Lower leg skin (tissue), 4 donors: ENCODE results near the gene NECTIN4. TPM values are rescaled to one million over a fixed set of nuclear protein-coding genes. Genes with fewer than 3 reads are reported as not detected.

Source experiments
- DNase-seq, 2 donors: peaks; one replicate each; pipeline ENCODE4 v3.0.0-alpha.2; 2019; ENCODE audit warnings: low spot score in 2 of 2
- H3K4me3 ChIP-seq: fragments of 200-600 bp; sonication (generic); 2 replicates; pipeline ENCODE4 v1.5.1; 2017; ENCODE audit warnings: mild to moderate bottlenecking, low read depth; ENCODE audit not compliant: poor library complexity, severe bottlenecking
- POLR2A ChIP-seq, 2 donors: fragments of 450-650 bp; IDR thresholded peaks; one replicate each; pipeline ENCODE4 v1.6.1; 2016 to 2017; ENCODE audit warnings: antibody characterized with exemption in 2 of 2, mild to moderate bottlenecking in 1 of 2, moderate library complexity in 1 of 2
- WGBS, 2 donors: methylation state at CpG; one replicate each; pipeline ENCODE4 v1.1.5; 2018; 5-methylcytosine and 5-hydroxymethylcytosine counted together
- intact Hi-C: fragments of 100-400 bp; cut with DNase I; formaldehyde crosslinking; loops from one replicate; pipeline ENCODE4 v1.15.0; 2023; ENCODE audit warnings: low total_unique reads
- total RNA-seq, 4 donors: library from RNA; depleted of rRNA; stranded (reverse); fragments of >200 nt; gene quantifications; one replicate each; pipeline ENCODE4 v1.1.0, GENCODE V29; 2016
- TF ChIP-seq, protein P1 (sequence below), 3 donors: fragments of 450-650 bp; IDR thresholded peaks; one replicate each; pipeline ENCODE4 v1.5.1; 2016; ENCODE audit warnings: antibody characterized with exemption in 3 of 3, mild to moderate bottlenecking in 3 of 3, moderate library complexity in 2 of 3

Gene NECTIN4
- total RNA-seq, 4 donors from 2014 or later: 176 to 239 (median 208) TPM

- intact Hi-C loops: no loop called here
- TF ChIP-seq POLR2A (IDR thresholded peaks at IDR 0.05): no peak
- TF ChIP-seq, protein P1, sequence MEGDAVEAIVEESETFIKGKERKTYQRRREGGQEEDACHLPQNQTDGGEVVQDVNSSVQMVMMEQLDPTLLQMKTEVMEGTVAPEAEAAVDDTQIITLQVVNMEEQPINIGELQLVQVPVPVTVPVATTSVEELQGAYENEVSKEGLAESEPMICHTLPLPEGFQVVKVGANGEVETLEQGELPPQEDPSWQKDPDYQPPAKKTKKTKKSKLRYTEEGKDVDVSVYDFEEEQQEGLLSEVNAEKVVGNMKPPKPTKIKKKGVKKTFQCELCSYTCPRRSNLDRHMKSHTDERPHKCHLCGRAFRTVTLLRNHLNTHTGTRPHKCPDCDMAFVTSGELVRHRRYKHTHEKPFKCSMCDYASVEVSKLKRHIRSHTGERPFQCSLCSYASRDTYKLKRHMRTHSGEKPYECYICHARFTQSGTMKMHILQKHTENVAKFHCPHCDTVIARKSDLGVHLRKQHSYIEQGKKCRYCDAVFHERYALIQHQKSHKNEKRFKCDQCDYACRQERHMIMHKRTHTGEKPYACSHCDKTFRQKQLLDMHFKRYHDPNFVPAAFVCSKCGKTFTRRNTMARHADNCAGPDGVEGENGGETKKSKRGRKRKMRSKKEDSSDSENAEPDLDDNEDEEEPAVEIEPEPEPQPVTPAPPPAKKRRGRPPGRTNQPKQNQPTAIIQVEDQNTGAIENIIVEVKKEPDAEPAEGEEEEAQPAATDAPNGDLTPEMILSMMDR (IDR thresholded peaks at IDR 0.05): no peak
- no peak for DNase-seq
- peak overlapping the region; percentile 60 for H3K4me3 ChIP-seq
- 3% methylated on average over 22 of the region's 22 CpGs for WGBS, 2 donors
These were observed 42.4 kb upstream of the NECTIN4 start for GRCh38 chr1:161131523-161132409.

GRCh38 chr1:161130266-161130665, 40.9 kb upstream of the NECTIN4 start:
- intact Hi-C loops: no loop called here
- DNase-seq: no peak
- no peak overlapping the region for H3K4me3 ChIP-seq
- WGBS, 2 donors: 58 to 64% methylated on average over 1 of the region's 1 CpG
- no peak for TF ChIP-seq POLR2A (IDR thresholded peaks at IDR 0.05)
- TF ChIP-seq, protein P1 (IDR thresholded peaks at IDR 0.05): no peak

- 92 to 95% methylated on average over 4 of the region's 4 CpGs for WGBS, 2 donors
- intact Hi-C loops: no loop called here
- no peak for DNase-seq
- no peak overlapping the region for H3K4me3 ChIP-seq
- TF ChIP-seq POLR2A (IDR thresholded peaks at IDR 0.05): no peak
These were observed 39.4 kb upstream of the NECTIN4 start for GRCh38 chr1:161128591-161129420.

DNA sequence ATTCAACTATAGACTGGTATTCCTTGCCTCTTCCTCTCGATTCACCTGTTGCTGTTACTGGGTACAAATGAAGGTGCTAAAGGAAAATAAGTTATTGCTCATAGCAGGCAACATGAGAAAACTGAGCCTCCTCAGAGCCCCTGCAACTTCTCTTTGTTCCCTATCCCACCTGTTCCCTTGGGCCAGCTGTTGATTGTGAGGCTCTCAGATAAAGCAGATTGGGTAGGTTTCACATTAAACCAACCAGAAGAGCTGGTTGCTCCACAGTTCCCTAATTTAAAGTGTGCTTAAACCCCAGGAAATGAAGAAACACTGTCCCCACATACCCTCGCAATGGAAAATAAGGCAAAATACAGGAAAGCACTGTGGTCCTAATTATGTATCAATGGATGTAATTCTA, 38.3 kb upstream of the NECTIN4 start:
- WGBS, 2 donors: 81 to 83% methylated on average over 2 of the region's 2 CpGs

DNA sequence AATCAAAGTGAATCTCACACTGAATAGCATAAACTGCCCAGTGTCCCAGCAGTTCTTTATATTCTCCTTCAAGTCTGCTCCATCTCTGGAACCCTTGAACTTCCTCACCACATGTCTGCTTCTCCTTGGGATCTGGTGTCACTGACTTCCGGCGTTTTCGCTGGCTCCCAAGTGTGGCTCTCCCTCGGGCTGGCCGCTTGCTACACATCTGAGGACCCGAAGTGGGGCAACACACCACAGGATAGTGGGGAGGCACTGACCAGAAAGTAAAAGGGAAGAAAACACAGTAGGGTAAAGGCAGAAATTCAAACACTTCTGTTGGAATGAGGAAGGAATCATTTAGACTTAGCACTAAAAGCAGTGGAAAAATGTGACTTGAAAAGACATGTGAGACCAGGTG, 33.6 kb upstream of the NECTIN4 start:
- H3K4me3 ChIP-seq: no peak overlapping the region
- TF ChIP-seq, protein P1 (IDR thresholded peaks at IDR 0.05): no peak
- no peak for TF ChIP-seq POLR2A (IDR thresholded peaks at IDR 0.05)
- 83 to 85% methylated on average over 6 of the region's 6 CpGs for WGBS, 2 donors
- intact Hi-C loops: no loop called here
- no peak for DNase-seq

More for the DNA sequence above, 38.3 kb upstream of the NECTIN4 start:
- TF ChIP-seq POLR2A (IDR thresholded peaks at IDR 0.05): no peak
- TF ChIP-seq, protein P1 (IDR thresholded peaks at IDR 0.05): no peak
- intact Hi-C loops: no loop called here
- no peak for DNase-seq
- no peak overlapping the region for H3K4me3 ChIP-seq

GRCh38 chr1:161121834-161122233, 32.5 kb upstream of the NECTIN4 start:
- DNase-seq: no peak
- intact Hi-C loops: no loop called here
- WGBS, 2 donors: 60 to 72% methylated on average over 4 of the region's 4 CpGs
- no peak overlapping the region for H3K4me3 ChIP-seq
- TF ChIP-seq, protein P1 (IDR thresholded peaks at IDR 0.05): no peak
- TF ChIP-seq POLR2A (IDR thresholded peaks at IDR 0.05): no peak
